Brain microvascular endothelial cell (primary cell): Measurements from ENCODE around the gene PCGF5.

ENCODE experiments used
- DNase-seq: peaks from one replicate; pipeline ENCODE4 v3.0.0-alpha.2; 2020
- H3K27ac ChIP-seq: fragments of 250-450 bp; sonication (Bioruptor Pico); 2 replicates; pipeline ENCODE4 v1.5.1; 2020; ENCODE audit warnings: mild to moderate bottlenecking, moderate library complexity
- H3K27me3 ChIP-seq: fragments of 250-450 bp; sonication (Bioruptor Pico); replicated peaks from 2 replicates; pipeline ENCODE4 v1.5.1; 2020; ENCODE audit warnings: mild to moderate bottlenecking
- H3K36me3 ChIP-seq: fragments of 250-450 bp; sonication (Bioruptor Pico); replicated peaks from 2 replicates; pipeline ENCODE4 v1.5.1; 2020; ENCODE audit warnings: mild to moderate bottlenecking
- H3K4me3 ChIP-seq: 2 replicates; pipeline ENCODE4 v1.5.1; 2011; ENCODE audit warnings: low read depth, mild to moderate bottlenecking, control low read depth, low read length, moderate library complexity
- CTCF ChIP-seq: IDR thresholded peaks from 2 replicates; pipeline ENCODE4 v1.5.1; 2011; ENCODE audit warnings: low read depth, mild to moderate bottlenecking, moderate library complexity, low read length, control low read depth, inconsistent platforms; ENCODE audit errors: missing control alignments
- in situ Hi-C: cut with HindIII; loops from 2 replicates; pipeline ENCODE4 v1.10.0; 2017; ENCODE audit warnings: low sequenced_read_pairs, low pct_ligation_motif_present

The PCGF5 gene

GRCh38 chr10:91290607-91291006 is 70.1 kb downstream of the PCGF5 start:
- no peak for DNase-seq
- no peak overlapping the region for H3K4me3 ChIP-seq
- H3K36me3 ChIP-seq = no peaks in the 10 kb centered on the region
- in situ Hi-C loops = no loop called here
- TF ChIP-seq CTCF = no peak
- no peak overlapping the region for H3K27ac ChIP-seq
- H3K27me3 ChIP-seq = no peaks in the 10 kb centered on the region

DNA sequence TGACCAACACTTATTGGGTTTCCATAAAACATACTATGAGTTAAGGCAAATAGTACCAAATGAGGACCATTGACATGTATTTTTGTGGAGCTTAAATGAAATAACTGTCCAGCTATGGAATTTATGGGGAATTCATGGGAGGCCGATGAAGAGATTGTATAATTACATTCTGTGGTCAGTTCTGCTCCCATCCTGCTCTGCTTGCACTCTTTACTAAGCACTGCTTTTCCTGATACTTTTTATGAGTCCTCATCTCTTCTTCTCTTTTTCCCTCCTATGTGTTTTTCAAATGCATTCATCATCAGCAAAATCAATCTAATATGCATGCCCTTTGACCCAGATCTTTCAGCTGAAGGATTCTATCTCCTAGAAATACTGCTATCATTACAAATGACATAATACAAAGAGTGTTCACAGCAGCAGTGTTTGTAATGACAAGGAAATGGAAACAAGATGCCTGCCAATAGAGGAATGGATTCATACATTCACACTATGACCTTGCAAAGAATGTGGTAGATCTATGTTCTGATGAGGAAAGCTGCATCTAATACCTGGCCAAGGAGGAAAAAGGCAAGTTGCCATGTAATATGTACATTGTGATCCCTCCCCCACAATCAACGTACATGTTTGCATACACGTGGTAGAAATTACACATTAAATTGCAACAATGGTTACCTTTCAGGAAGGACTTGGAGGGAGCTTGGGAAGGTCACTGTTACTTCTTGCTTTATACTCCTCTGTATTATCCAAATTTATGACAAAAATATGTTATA is 73.9 kb downstream of the PCGF5 start:
- TF ChIP-seq CTCF = no peak
- H3K36me3 ChIP-seq = no peaks in the 10 kb centered on the region
- H3K27me3 ChIP-seq = no peaks in the 10 kb centered on the region
- in situ Hi-C loops = no loop called here
- no peak overlapping the region for H3K4me3 ChIP-seq
- no peak overlapping the region for H3K27ac ChIP-seq
- no peak for DNase-seq

DNA sequence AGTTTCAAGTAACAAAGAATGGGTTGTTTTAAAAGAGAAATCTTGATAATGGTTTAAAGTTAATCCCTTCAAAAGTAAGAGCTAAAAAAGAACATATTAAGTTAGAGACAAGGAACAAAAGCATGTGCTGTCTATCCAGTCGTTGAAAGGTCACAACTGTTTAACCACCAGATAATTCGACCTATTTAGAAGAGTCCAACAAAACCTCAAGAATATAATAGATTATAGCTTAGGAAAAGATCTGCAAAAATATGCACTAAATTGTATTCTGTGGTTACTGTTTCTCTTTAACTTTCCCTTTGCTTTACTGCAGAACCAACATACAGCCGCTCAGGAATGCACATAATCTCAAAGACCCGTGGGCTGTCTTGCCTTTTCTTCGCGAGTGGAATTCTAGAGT is 74.9 kb downstream of the PCGF5 start:
- Histone ChIP-seq H3K4me3 (no peak overlapping the region), H3K27me3 (no peaks in the 10 kb centered on the region), H3K36me3 (no peaks in the 10 kb centered on the region), H3K27ac (no peak overlapping the region)
- no peak for DNase-seq
- no peak for TF ChIP-seq CTCF
- in situ Hi-C loops = no loop called here

DNA sequence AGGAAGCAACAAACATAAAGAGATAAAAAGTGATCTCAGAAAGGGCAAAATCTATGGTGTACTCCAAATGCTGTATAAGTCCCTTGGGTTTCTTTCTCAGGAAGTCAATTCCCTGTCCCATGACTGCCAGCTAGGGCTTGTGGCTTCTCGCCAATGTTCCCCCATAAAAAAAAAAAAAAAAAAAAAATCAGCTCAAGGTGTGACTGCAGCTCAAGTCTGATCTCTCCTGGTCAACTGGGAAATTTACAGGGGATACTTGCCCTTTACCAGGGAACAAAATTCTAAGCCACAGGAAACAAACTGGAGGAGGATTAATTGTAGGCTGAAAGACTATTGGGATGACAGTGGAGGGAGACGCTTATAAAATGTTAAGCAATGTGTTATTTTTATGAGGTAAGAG is 76.0 kb downstream of the PCGF5 start:
- DNase-seq = no peak
- Histone ChIP-seq H3K4me3 (no peak overlapping the region), H3K27me3 (no peaks in the 10 kb centered on the region), H3K27ac (no peak overlapping the region), H3K36me3 (no peaks in the 10 kb centered on the region)
- in situ Hi-C loops = no loop called here
- TF ChIP-seq CTCF = peak; percentile 55

- Histone ChIP-seq H3K27ac (no peak overlapping the region), H3K27me3 (no peaks in the 10 kb centered on the region), H3K4me3 (peak overlapping the region; percentile 61), H3K36me3 (no peaks in the 10 kb centered on the region)
- peak; percentile 64 for DNase-seq
- peak; percentile 92 for TF ChIP-seq CTCF
- in situ Hi-C loops = no loop called here
Measured at GRCh38 chr10:91298224-91298871, 77.9 kb downstream of the PCGF5 start.
